Psoas muscle (tissue), 8 donors: ENCODE measurements around the gene TMEM81. TPM values are rescaled to one million over a fixed set of nuclear protein-coding genes. Genes with fewer than 3 reads are reported as not detected.

Source experiments
- ATAC-seq, 4 donors: fragments of 200-7000 bp; cut with Tn5 transposase; one replicate each; pipeline ENCODE4 v1.9.1; 2020; ENCODE audit warnings: moderate library complexity in 3 of 4, mild to moderate bottlenecking in 2 of 4
- DNase-seq, 2 donors: peaks; one replicate each; pipeline ENCODE4 v3.0.0-alpha.2; 2020
- H3K27ac ChIP-seq: fragments of 200-600 bp; one replicate; pipeline ENCODE4 v1.8.0; 2022
- H3K27me3 ChIP-seq, 3 donors: fragments of 200-600 bp in 1 of 3; one replicate each; pipeline versions ENCODE4 v1.6.1 to v1.8.0; 2013 to 2022; ENCODE audit warnings: low read length in 2 of 3, mild to moderate bottlenecking in 2 of 3, moderate library complexity in 1 of 3; ENCODE audit not compliant: insufficient read depth in 3 of 3
- H3K36me3 ChIP-seq, 2 donors: fragments of 200-600 bp in 1 of 2; one replicate each; pipeline versions ENCODE4 v1.6.1 to v1.8.0; 2013 to 2022; ENCODE audit warnings: low read depth in 1 of 2, mild to moderate bottlenecking in 1 of 2, moderate library complexity in 1 of 2; ENCODE audit not compliant: insufficient read depth in 1 of 2
- H3K4me1 ChIP-seq: fragments of 200-600 bp; one replicate; pipeline ENCODE4 v1.8.0; 2022
- H3K4me3 ChIP-seq: fragments of 200-600 bp; one replicate; pipeline ENCODE4 v1.8.0; 2022; ENCODE audit warnings: mild to moderate bottlenecking
- H3K9me3 ChIP-seq: fragments of 200-600 bp; one replicate; pipeline ENCODE4 v1.8.0; 2022
- WGBS, 3 donors: extraction: QIAGEN DNeasy Blood & Tissue Kit; methylation state at CpG; one replicate each; pipeline versions ENCODE4 v1.1.6 to v1.1.7; 2013; 5-methylcytosine and 5-hydroxymethylcytosine counted together
- intact Hi-C, 2 donors: fragments of 100-400 bp; cut with DNase I; formaldehyde crosslinking; loops; one replicate each; pipeline versions ENCODE4 v1.11.0 to v1.14.2; 2022
- polyA plus RNA-seq, 3 donors: library from polyadenylated mRNA; stranded (reverse); fragments of 200-250 nt; gene quantifications; one replicate each; pipeline ENCODE4 v1.2.3, GENCODE V29; 2013
- total RNA-seq, 4 donors: library from RNA; stranded (reverse); fragmentation: NEBNext Ultra II Directional in 2 of 4; extraction: Animal tissue kit (Norgen Biotek cat#: 25700) in 2 of 4; gene quantifications; one replicate each; pipeline versions ENCODE4 v1.2.1 to v1.2.4, GENCODE V29; 2021 to 2023
- TF ChIP-seq, protein P1 (sequence below): fragments of 200-600 bp; IDR thresholded peaks from one replicate; pipeline ENCODE4 v1.8.0; 2022; ENCODE audit warnings: antibody characterized with exemption
- donor health status: healthy with polysubstance abuse.
- donor health status: DM: no; HTN: no; CAD: no; lungs with moderate emphysema.
- donor health status: Bipolar disorder and iron deficiency.
- donor health status: healthy.
- donor health status: DM: yes; HTN: yes; CAD: no.
- donor health status: DM: no; HTN: no; CAD: no.
- donor health status: DM: no; HTN: no; CAD: no.
- donor health status: DM: yes; HTN: yes; CAD: no.

TMEM81 gene
- total and polyA plus RNA-seq, 7 donors: 3.1 to 15.2 (median 3.9) TPM

- DNase-seq (no peak), ATAC-seq (no peak)
- H3K27ac ChIP-seq: no peak overlapping the region
- intact Hi-C loops: no loop called here
- H3K4me1 ChIP-seq: no peaks in the 10 kb centered on the region
- H3K9me3 ChIP-seq: no peaks in the 10 kb centered on the region
- TF ChIP-seq, protein P1, sequence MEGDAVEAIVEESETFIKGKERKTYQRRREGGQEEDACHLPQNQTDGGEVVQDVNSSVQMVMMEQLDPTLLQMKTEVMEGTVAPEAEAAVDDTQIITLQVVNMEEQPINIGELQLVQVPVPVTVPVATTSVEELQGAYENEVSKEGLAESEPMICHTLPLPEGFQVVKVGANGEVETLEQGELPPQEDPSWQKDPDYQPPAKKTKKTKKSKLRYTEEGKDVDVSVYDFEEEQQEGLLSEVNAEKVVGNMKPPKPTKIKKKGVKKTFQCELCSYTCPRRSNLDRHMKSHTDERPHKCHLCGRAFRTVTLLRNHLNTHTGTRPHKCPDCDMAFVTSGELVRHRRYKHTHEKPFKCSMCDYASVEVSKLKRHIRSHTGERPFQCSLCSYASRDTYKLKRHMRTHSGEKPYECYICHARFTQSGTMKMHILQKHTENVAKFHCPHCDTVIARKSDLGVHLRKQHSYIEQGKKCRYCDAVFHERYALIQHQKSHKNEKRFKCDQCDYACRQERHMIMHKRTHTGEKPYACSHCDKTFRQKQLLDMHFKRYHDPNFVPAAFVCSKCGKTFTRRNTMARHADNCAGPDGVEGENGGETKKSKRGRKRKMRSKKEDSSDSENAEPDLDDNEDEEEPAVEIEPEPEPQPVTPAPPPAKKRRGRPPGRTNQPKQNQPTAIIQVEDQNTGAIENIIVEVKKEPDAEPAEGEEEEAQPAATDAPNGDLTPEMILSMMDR: no peak
- no peak overlapping the region for H3K4me3 ChIP-seq
- H3K27me3 ChIP-seq: no peaks in the 10 kb centered on the region
- no peaks in the 10 kb centered on the region for H3K36me3 ChIP-seq
- 21 to 28% (median 22%) methylated on average over 2 of the region's 2 CpGs for WGBS, 3 donors
Measured at GRCh38 chr1:205068457-205069040, 15.7 kb downstream of the TMEM81 start.

DNA sequence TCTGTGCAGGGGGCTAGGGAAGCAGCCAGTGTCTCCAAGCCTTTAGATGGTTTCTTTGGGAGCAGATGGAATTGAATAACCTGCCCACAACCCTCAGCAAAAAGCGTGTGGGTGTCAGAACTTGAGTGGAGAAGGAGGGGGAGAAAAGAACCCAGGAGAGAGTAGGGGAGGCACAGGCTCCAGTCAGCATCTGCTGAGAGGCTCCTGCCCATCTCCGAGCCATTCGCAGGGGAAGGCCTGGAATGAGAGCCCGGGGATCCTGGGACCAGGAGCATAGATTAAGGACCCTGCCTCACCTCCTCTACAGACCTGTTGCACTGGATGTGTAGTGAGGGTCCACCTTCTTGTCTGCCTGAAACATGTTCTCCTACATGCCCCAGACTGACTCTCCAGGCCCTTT, 16.3 kb downstream of the TMEM81 start:
- Histone ChIP-seq H3K4me1 (no peaks in the 10 kb centered on the region), H3K36me3 (no peaks in the 10 kb centered on the region), H3K9me3 (no peaks in the 10 kb centered on the region), H3K4me3 (no peak overlapping the region), H3K27me3 (no peaks in the 10 kb centered on the region), H3K27ac (no peak overlapping the region)
- ATAC-seq (no peak), DNase-seq (peak in 1 of 2 donors; percentile 15)
- 86 to 100% (median 96%) methylated on average over 4 of the region's 4 CpGs for WGBS, 3 donors
- TF ChIP-seq, protein P1: no peak
- intact Hi-C loops: no loop called here

- Histone ChIP-seq H3K4me3 (no peak overlapping the region), H3K36me3 (no peaks in the 10 kb centered on the region), H3K27me3 (no peaks in the 10 kb centered on the region), H3K27ac (no peak overlapping the region), H3K9me3 (no peaks in the 10 kb centered on the region), H3K4me1 (no peaks in the 10 kb centered on the region)
- ATAC-seq (no peak), DNase-seq (peak in 1 of 2 donors; percentile 41)
- TF ChIP-seq, protein P1: no peak
- 89 to 93% (median 90%) methylated on average over 6 of the region's 6 CpGs for WGBS, 3 donors
- intact Hi-C loops: no loop called here
Measured at GRCh38 chr1:205067031-205067430, 17.2 kb downstream of the TMEM81 start.

GRCh38 chr1:205066141-205066818, 18.0 kb downstream of the TMEM81 start:
- TF ChIP-seq, protein P1: no peak
- DNase-seq (peak in 1 of 2 donors; percentile 27), ATAC-seq (no peak)
- 82 to 88% (median 82%) methylated on average over 13 of the region's 13 CpGs for WGBS, 3 donors
- intact Hi-C loops: no loop called here
- no peak overlapping the region for H3K27ac ChIP-seq
- no peaks in the 10 kb centered on the region for H3K4me1 ChIP-seq
- no peaks in the 10 kb centered on the region for H3K9me3 ChIP-seq
- H3K36me3 ChIP-seq: no peaks in the 10 kb centered on the region
- H3K27me3 ChIP-seq: no peaks in the 10 kb centered on the region
- H3K4me3 ChIP-seq: no peak overlapping the region
